Pulmonary artery endothelial cell (primary cell): ENCODE measurements around the gene PACRG. TPM values are rescaled to one million over a fixed set of nuclear protein-coding genes. Genes with fewer than 3 reads are reported as not detected.
"Not testable (repeated sequence)": the region's sequence is repeated elsewhere in the genome, so short reads cannot be mapped to it uniquely, and the experiment has no call there.

ENCODE experiments used
- DNase-seq: peaks from one replicate; pipeline ENCODE4 v3.0.0-alpha.2; 2011; ENCODE audit warnings: low read depth, low spot score
- total RNA-seq: library from RNA; depleted of rRNA; stranded (reverse); fragments of >200 nt; gene quantifications from 2 replicates; pipeline ENCODE4 v1.2.3, GENCODE V29; 2014

PACRG gene
- total RNA-seq, 1 donor from 2014 or later: not detected

DNA sequence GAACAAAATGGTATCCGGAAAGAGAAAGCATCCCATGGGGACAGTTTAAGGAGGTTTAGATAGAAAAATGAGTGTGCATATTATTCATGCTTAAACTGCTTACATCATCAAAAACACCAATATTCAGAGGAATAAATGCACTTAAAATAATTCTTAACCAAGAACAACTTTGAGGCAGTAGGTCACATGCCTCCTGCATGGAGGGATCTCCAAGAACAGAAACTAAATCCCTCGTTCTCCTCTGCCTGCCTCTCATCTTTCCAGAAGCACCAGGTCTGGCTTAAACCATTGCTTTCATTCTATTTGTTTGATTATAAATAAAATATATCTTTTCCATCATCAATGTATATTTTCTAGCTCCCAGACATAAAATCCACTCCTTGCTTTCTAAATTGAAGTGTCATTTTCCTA, 583.2 kb downstream of the PACRG start:
- DNase-seq: no peak

DNA sequence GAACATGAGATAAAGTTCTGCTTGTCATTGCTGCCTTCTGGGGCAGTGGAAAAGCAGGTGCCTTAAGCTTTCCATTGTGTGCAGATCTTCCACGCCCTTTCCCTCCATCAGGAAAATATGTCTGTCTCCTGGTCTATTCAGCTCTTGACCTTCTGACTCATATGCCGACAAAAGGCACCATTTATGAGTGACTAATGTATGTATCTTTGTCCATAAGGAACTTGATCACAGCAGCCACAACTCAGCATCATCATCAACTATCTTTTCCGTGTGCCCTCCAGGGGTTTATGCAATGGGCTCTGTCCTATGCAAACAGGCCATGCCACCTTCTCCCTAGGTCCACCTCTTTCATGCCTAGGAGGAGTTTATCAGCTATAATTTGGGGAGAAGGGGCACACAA, 584.1 kb downstream of the PACRG start:
- peak; percentile 22 for DNase-seq

DNA sequence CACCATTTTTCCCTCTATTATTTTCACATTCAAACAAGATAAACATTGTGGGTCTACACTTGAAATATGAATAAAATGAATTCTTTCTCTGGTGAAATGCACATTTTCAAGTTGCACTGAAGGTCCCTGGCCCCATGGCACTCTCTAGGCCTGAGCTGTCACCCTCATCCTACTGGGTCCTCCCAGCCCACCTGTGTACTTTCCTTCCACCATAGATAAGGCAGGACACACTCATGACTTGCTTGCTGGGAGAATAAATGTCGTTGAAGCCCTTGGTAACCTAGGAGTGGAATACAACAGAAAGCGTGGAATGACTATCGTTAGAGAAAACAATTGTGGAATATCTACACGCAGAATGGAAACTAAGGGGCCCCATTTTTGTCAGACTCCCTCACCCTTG, 585.8 kb downstream of the PACRG start:
- DNase-seq: no peak

GRCh38 chr6:163313981-163314380, 586.2 kb downstream of the PACRG start:
- no peak for DNase-seq

DNA sequence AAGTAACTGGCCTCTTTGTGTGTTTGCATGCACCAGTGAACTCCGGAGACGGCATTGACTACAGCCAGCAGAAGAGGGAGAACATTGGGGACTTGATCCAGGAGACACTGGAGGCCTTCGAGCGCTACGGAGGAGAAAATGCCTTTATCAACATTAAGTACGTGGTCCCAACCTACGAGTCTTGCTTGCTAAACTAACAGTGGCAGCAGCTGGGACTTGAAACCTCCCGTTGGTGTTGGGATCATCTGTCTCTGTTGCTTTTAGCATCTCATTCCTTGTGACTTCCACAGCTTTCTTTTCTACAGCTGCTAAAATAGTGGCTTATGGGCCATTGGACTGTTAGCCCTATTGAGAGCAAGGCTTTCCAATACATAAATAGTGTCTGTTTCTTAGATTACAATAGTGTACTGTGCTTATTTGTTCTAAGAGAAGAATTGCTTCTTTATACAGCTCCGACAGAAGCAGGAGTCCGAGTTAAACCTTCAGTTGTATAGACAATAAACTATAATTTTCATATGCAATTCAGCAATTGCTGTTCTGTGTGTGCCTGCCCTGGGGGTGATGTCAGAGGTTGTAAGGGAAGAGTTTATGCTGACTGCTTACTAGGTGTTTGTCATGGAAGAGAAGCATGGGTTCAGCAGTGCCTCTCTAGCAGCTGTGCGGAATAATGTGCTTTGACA, 587.2 kb downstream of the PACRG start:
- no peak for DNase-seq

GRCh38 chr6:163316866-163317495, 589.2 kb downstream of the PACRG start:
- not testable (repeated sequence) for DNase-seq

DNA sequence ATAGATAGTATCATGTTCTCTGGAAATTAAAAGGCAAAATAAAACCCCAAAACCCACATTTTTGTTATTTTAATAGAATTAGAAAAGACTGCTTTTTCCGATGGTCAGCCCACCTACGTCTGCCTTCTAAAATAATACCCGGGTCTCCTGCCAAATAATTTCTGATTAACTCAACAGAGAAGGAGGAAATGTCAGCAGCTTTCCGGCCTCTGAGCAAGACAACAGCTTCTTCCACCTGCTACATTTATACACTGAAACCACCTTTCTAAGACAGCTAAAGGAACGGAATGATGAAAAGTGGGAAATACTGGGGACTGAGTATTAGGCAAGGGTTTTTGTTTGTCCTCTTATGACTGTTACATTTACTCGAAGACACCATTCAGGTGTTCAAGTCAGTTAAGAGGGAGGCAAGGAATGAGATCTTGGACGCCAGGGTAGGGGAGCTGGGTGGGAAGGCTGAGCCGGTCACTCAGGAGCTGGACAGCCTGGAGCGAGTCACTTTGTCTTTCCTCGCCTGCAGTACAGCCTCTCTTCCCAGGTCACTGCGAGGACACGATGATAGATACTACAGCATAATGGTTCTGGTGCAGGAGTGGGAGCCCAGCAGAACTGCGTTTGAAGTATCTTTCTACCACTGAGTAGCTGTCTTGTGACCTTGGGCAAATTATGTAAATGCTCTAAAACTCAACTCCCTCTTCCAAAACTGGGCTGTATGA, 590.5 kb downstream of the PACRG start:
- DNase-seq: no peak

DNA sequence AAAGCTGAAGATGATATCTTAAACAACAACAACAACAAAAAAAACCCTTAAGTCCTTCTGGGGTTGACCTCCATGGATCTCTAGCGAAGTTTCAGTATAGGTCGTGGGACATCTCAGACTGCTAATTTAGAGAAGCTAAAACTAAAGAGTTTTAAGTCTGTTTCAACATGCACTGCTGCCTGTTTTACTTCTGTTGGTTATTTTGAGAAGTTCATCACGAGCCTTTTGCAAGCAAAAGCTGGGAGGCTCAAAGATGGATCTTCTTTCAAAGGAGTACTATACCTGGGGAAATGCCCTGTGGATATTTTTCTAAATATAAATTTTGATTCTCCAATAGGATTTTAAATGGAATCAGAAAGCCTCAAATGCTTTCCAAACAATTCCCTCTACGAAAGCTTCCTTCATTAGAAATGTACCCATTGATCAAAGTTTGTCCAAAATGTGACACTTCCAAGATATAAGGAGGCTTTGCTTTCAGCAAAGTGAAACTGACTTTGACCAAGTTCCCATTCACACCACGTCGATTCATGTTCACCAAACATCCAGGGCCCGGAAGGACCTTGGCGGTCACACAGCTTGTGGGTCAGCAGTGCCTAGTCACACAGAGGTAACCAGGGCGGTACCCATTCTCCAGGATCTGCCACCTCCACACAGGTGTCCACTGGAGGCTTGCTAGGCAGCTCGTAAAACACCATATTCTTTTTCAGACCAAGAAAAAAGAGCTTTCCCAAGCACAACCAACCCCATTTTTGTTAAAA, 592.0 kb downstream of the PACRG start:
- no peak for DNase-seq

- no peak for DNase-seq
Observed at GRCh38 chr6:163320402-163320801, 592.6 kb downstream of the PACRG start.

- no peak for DNase-seq
Observed at GRCh38 chr6:163320804-163321203, 593.0 kb downstream of the PACRG start.

DNA sequence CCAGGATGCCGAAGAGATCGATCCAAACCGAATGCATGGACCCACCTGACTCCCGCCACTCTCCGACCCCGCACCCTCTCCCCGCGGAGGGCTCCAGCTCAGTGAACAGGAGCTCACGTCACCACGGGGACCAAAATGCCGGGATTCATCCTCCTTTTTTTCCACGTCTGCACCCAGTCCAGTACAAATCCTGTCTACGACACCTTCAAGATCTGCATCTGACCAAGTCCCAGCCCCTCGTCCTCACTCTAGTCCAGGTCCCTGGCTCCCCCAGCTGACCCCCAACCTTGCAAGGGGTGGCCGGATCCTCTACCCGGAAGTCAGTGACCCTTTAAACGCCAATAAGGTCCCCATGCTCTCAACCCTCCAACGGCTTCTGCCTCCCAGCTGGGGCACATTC, 593.9 kb downstream of the PACRG start:
- DNase-seq: no peak

GRCh38 chr6:163323274-163323673, 595.5 kb downstream of the PACRG start:
- no peak for DNase-seq

DNA sequence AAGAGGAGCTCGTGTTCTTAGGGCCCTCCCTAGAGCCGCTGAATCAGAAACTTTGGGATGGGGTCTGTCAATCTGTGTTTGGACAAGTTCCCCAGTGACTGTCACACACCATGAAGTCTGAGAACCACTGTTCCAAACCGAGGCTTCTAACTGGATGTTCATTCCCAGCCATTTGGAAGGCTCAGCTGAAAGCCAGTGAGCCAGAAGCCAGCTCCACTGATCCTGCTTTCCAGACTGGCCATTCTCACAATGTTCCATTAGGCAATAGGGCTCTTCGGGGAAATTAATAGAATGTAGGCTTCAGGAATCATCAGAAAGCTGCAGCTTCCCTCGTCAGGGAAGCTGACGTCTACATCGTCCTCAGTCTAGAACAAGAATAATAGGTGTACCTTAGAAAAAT, 595.9 kb downstream of the PACRG start:
- no peak for DNase-seq

- no peak for DNase-seq
Observed at GRCh38 chr6:163324326-163324687, 596.5 kb downstream of the PACRG start.

DNA sequence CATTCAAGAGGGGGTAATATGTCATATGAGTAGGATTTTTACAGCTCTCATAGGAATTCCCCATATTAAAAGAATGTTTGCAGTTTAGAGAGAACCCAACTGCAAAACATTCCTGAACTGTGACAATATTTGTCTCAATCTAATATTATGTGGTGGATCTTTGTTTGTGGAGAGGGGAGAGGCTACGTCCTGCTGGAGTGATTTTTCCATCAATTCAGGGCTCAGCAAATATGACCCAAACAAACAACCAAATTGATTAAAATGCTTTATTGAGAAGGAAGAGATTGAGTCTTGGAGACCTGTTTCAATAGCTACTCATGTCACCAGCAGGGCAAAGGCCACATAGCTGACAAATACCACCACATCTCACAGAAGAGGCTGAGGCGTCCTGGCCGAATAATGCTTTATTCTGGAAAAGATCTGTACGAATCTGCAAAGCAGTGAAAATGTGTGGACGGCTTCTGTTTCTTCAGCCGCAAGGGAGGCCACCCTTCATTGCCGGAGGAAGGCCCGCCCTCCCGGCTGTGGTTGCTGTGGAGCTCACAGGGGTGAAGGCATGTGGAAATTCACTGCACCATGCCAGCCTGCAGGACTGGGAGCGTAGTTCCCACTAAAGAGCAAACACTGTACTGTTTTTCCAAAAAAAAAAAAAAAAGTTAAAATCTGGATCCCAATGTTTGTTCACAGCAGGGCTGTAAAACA, 597.1 kb downstream of the PACRG start:
- no peak for DNase-seq

DNA sequence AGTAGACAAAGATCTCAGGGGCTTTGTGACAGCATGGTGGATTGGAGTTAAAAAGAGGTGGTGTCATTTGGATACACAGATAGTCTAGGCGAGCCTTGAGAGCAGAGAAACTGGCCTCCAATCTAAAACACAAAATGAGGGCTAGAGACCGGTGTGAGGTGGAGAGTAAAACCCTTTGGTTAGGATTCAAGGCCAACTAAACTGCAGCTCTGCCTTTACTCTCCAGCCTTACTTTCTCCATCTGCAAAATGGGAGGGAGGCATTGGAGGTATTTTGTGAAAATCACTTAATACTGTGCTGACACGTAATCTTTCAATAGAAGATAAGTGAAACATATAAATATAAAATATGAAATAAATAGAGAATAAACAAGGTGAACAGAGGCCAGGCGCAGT, 597.6 kb downstream of the PACRG start:
- DNase-seq: no peak

GRCh38 chr6:163327165-163327880, 599.5 kb downstream of the PACRG start:
- DNase-seq: no peak

DNA sequence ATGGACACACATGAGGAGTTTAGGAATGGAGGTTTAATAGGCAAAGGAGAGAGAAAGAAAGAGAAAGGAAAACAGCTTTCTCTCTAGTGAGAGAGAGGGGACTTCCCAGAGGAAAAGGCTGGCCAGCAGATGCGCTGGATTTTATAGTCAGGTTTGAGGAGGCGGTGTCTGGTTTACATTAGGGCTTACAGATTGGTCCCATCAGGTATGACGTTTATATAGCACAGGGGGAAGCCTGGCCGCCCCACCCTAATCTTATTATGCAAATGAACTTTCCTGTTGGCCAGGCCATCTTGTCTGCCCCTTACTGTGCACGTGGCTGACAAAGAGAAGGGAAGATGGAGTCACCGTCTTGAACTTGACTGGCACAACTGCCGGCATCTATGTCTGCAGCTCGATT, 600.1 kb downstream of the PACRG start:
- no peak for DNase-seq

GRCh38 chr6:163328411-163328810, 600.6 kb downstream of the PACRG start:
- no peak for DNase-seq

- DNase-seq: no peak
Observed at GRCh38 chr6:163329991-163330390, 602.2 kb downstream of the PACRG start.

- no peak for DNase-seq
Observed at GRCh38 chr6:163331245-163331644, 603.5 kb downstream of the PACRG start.
